GM12878 (cell line): Measurements from ENCODE around the gene ZBTB42. TPM values are rescaled to one million over a fixed set of nuclear protein-coding genes. Genes with fewer than 3 reads are reported as not detected.
A peak's percentile ranks its signal among the peaks of the same experiment; 100 is the strongest.

Experiments used
- ATAC-seq: fragments of 200-7000 bp; cut with Tn5 transposase; 3 replicates; pipeline ENCODE4 v1.9.1; 2020; ENCODE audit warnings: mild to moderate bottlenecking, moderate library complexity
- BruUV-seq: library from RNA; stranded (reverse); fragments of 400-500 nt; replicated peaks from 2 replicates; lab custom pipeline; 2021; lab: Mats Ljungman, UMichigan
- CTCF ChIA-PET: fragments of 300-600 bp; sonication (Branson Sonifier 250); formaldehyde crosslinking; extraction: SDS; loops from one replicate; lab custom pipeline; 2021; ENCODE audit warnings: inconsistent platforms; lab: Yijun Ruan, JAX
- POLR2A ChIA-PET: fragments of 350-600 bp; formaldehyde crosslinking; extraction: SDS; loops from one replicate; lab custom pipeline; 2021; ENCODE audit warnings: inconsistent platforms; lab: Charles Lee
- RAD21 ChIA-PET: fragments of 300-600 bp; sonication (Branson Sonifier 250); formaldehyde crosslinking; loops from one replicate; lab custom pipeline; 2023; ENCODE audit warnings: antibody characterized with exemption; ENCODE audit not compliant: unreplicated experiment; lab: Charles Lee
- SMC1A ChIA-PET: fragments of 300-600 bp; sonication (Branson Sonifier 250); formaldehyde crosslinking; loops from one replicate; lab custom pipeline; 2023; ENCODE audit not compliant: unreplicated experiment, uncharacterized antibody; lab: Charles Lee
- DNase-seq: peaks from one replicate; pipeline ENCODE4 v3.0.0-alpha.2; 2011; ENCODE audit warnings: low read depth, low spot score
- FAIRE-seq: peaks from 3 replicates; lab custom pipeline; 2011; peaks lifted over from hg19 to GRCh38; lab: Jason Lieb, UNC
- H2AFZ ChIP-seq: 2 replicates; pipeline ENCODE4 v1.6.0; 2011; ENCODE audit warnings: low read depth, low read length, control low read depth; ENCODE audit not compliant: control insufficient read depth
- H3K27ac ChIP-seq: 2 replicates; pipeline ENCODE4 v1.5.1; 2011; ENCODE audit warnings: control low read depth; ENCODE audit not compliant: control insufficient read depth, insufficient read depth
- H3K27me3 ChIP-seq, 2 experiments: replicated peaks in 1 of 2; 2 replicates each; pipeline versions ENCODE4 v1.6.0 to v1.6.1; 2011; ENCODE audit warnings: low read length in 1 of 2; ENCODE audit not compliant: control insufficient read depth in 2 of 2, insufficient read depth in 2 of 2
- H3K36me3 ChIP-seq, 2 experiments: 2 replicates each; pipeline ENCODE4 v1.5.1; 2011; ENCODE audit warnings: low read length in 1 of 2; ENCODE audit not compliant: control insufficient read depth in 2 of 2, insufficient read depth in 2 of 2
- H3K4me1 ChIP-seq: 2 replicates; pipeline ENCODE4 v1.6.1; 2011; ENCODE audit warnings: mild to moderate bottlenecking, low read length, moderate library complexity, mixed read lengths; ENCODE audit not compliant: control insufficient read depth, insufficient read depth
- H3K4me2 ChIP-seq: 2 replicates; pipeline ENCODE4 v1.6.0; 2011; ENCODE audit warnings: control low read depth; ENCODE audit not compliant: control insufficient read depth, insufficient read depth
- H3K4me3 ChIP-seq: fragments of 200-600 bp; sonication (generic); 2 replicates; pipeline ENCODE4 v1.5.1; 2016
- H3K79me2 ChIP-seq: 2 replicates; pipeline ENCODE4 v1.6.0; 2011; ENCODE audit warnings: low read length; ENCODE audit not compliant: control insufficient read depth, insufficient read depth
- H3K9ac ChIP-seq: 2 replicates; pipeline ENCODE4 v1.8.0; 2011; ENCODE audit warnings: low read length, control low read depth, mixed read lengths; ENCODE audit not compliant: control insufficient read depth, insufficient read depth
- H3K9me3 ChIP-seq: replicated peaks from 3 replicates; pipeline ENCODE4 v1.5.1; 2011; ENCODE audit warnings: mild to moderate bottlenecking, low read length; ENCODE audit not compliant: control insufficient read depth, insufficient read depth
- H4K20me1 ChIP-seq: 2 replicates; pipeline ENCODE4 v1.6.0; 2011; ENCODE audit not compliant: control insufficient read depth, insufficient read depth
- CHD1 ChIP-seq: IDR thresholded peaks from 2 replicates; pipeline ENCODE4 v1.6.1; 2012; ENCODE audit warnings: low read depth, low read length, improper control_type of control experiment
- EED ChIP-seq: sonication (generic); IDR thresholded peaks from 2 replicates; pipeline ENCODE4 v1.6.1; 2016; ENCODE audit warnings: antibody characterized with exemption, low read depth
- WGBS: methylation state at CpG from one replicate; pipeline ENCODE4 v1.1.6; 2016; ENCODE audit warnings: low lambda C conversion rate; ENCODE audit not compliant: insufficient replicate concordance, insufficient coverage; ENCODE audit errors: missing lambda C conversion rate; 5-methylcytosine and 5-hydroxymethylcytosine counted together
- in situ Hi-C: fragments of 300-500 bp; cut with MboI; formaldehyde crosslinking; loops from 9 replicates; pipeline ENCODE4 v1.14.3; 2018; ENCODE audit warnings: mixed read lengths
- intact Hi-C: fragments of 100-400 bp; cut with micrococcal nuclease; formaldehyde crosslinking; loops from one replicate; pipeline ENCODE4 v1.14.2; 2022; ENCODE audit not compliant: unreplicated experiment
- polyA plus RNA-seq, 11 experiments: library from polyadenylated mRNA; depleted of rRNA in 4 of 11; unstranded in 6 of 11; stranded (reverse) in 5 of 11; fragments of >200 nt; fragmentation: Nextera tagmentation in 4 of 11; fragmentation: Illumina TruSeq in 1 of 11; extraction: Ambion mirVana in 4 of 11; extraction: Trizol in 1 of 11; gene quantifications; 1 replicate in 1 of 11; 2 replicates in 10 of 11; pipeline versions ENCODE4 v1.2.1 to v1.2.3, GENCODE V29; 2011 to 2016; ENCODE audit warnings: inconsistent platforms in 2 of 11, missing spikeins in 2 of 11, low read depth in 1 of 11
- total RNA-seq, 4 experiments: library from RNA; depleted of rRNA in 3 of 4; stranded (reverse); fragments of >200 nt in 3 of 4; fragmentation: Illumina TruSeq in 1 of 4; extraction: Trizol in 1 of 4; gene quantifications; 2 replicates each; pipeline versions ENCODE4 v1.2.1 to v1.2.3, GENCODE V29; 2013 to 2021
- TF ChIP-seq, protein P1 (sequence below): fragments of 450-650 bp; IDR thresholded peaks from 2 replicates; pipeline ENCODE4 v1.6.1; 2018; ENCODE audit warnings: borderline replicate concordance, mild to moderate bottlenecking; ENCODE audit not compliant: partially characterized antibody
- TF ChIP-seq, protein P2 (sequence below): fragments of 450-650 bp; formaldehyde crosslinking; IDR thresholded peaks from 2 replicates; pipeline ENCODE4 v1.5.0; 2022; ENCODE audit warnings: mild to moderate bottlenecking, missing genetic modification characterization

Gene ZBTB42
- total and polyA plus RNA-seq, 10 of the 15 experiments (the other 5 are each of a cell fraction or from before 2014, with no cell fraction given): 0.05 to 1.2 (median 0.37) TPM; not detected in 2

DNA sequence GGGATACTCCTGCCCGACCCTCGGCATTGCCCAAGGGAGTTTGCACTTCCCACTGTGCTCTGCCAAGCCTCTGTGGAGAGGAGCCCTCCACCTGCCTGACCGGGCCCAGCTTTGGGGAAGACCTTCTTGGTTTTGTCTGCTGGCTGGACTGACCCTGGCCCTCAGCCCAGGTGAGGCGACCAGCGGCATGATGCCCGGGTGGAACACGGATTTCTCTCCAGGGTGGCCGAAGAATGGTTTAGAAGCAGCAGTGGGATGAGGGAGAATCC is 15.6 kb downstream of the ZBTB42 start:
- Histone ChIP-seq H3K4me2 (peak overlapping the region; percentile 99), H3K4me3 (peak overlapping the region; percentile 88), H3K36me3 (no peaks in the 10 kb centered on the region), H3K9ac (peak overlapping the region; percentile 94), H3K27ac (peak overlapping the region; percentile 74), H3K27me3 (no peaks in the 10 kb centered on the region), H2AFZ (peak overlapping the region; percentile 83; the same call in 1 of the 2 replicates), H3K9me3 (no peaks in the 10 kb centered on the region), H4K20me1 (no peaks in the 10 kb centered on the region), H3K4me1 (no peaks in the 10 kb centered on the region), H3K79me2 (peaks cover 8% of the 10 kb centered on the region)
- ChIA-PET POLR2A (no interaction called here), RAD21 (no interaction called here), CTCF (interaction anchor here (0.9 kb wide), 1 partner anchor 67 kb away, joined by 3 read pairs; no protein-coding TSS in a partner anchor), SMC1A (interaction anchor here (0.8 kb wide), 1 partner anchor 16 kb away, joined by 3 read pairs; the partner anchor contains the start of gene ZBTB42)
- FAIRE-seq: no peak
- ATAC-seq: peak; percentile 11; the same call in 1 of the 3 replicates
- intact Hi-C loops: no loop called here
- TF ChIP-seq, protein P1, sequence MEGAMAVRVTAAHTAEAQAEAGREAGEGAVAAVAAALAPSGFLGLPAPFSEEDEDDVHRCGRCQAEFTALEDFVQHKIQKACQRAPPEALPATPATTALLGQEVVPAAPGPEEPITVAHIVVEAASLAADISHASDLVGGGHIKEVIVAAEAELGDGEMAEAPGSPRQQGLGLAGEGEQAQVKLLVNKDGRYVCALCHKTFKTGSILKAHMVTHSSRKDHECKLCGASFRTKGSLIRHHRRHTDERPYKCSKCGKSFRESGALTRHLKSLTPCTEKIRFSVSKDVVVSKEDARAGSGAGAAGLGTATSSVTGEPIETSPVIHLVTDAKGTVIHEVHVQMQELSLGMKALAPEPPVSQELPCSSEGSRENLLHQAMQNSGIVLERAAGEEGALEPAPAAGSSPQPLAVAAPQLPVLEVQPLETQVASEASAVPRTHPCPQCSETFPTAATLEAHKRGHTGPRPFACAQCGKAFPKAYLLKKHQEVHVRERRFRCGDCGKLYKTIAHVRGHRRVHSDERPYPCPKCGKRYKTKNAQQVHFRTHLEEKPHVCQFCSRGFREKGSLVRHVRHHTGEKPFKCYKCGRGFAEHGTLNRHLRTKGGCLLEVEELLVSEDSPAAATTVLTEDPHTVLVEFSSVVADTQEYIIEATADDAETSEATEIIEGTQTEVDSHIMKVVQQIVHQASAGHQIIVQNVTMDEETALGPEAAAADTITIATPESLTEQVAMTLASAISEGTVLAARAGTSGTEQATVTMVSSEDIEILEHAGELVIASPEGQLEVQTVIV: no peak
- TF ChIP-seq CHD1 (no peak), EED (no peak)
- TF ChIP-seq, protein P2, sequence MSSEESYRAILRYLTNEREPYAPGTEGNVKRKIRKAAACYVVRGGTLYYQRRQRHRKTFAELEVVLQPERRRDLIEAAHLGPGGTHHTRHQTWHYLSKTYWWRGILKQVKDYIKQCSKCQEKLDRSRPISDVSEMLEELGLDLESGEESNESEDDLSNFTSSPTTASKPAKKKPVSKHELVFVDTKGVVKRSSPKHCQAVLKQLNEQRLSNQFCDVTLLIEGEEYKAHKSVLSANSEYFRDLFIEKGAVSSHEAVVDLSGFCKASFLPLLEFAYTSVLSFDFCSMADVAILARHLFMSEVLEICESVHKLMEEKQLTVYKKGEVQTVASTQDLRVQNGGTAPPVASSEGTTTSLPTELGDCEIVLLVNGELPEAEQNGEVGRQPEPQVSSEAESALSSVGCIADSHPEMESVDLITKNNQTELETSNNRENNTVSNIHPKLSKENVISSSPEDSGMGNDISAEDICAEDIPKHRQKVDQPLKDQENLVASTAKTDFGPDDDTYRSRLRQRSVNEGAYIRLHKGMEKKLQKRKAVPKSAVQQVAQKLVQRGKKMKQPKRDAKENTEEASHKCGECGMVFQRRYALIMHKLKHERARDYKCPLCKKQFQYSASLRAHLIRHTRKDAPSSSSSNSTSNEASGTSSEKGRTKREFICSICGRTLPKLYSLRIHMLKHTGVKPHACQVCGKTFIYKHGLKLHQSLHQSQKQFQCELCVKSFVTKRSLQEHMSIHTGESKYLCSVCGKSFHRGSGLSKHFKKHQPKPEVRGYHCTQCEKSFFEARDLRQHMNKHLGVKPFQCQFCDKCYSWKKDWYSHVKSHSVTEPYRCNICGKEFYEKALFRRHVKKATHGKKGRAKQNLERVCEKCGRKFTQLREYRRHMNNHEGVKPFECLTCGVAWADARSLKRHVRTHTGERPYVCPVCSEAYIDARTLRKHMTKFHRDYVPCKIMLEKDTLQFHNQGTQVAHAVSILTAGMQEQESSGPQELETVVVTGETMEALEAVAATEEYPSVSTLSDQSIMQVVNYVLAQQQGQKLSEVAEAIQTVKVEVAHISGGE (CRISPR knock-in tag): no peak
- no TSS peak for BruUV-seq
- in situ Hi-C loops: no loop called here
- 0% methylated on average over 8 of the region's 8 CpGs for WGBS
- no peak for DNase-seq
